SK-MEL-5 (cell line): ENCODE data around the gene TRIM28. TPM values are rescaled to one million over a fixed set of nuclear protein-coding genes. Genes with fewer than 3 reads are reported as not detected.

Experiments used
- DNase-seq: peaks from one replicate; pipeline ENCODE4 v3.0.0-alpha.2; 2016; ENCODE audit warnings: low read depth, low spot score
- in situ Hi-C: cut with HindIII; loops from 2 replicates; pipeline ENCODE4 v1.10.0; 2016; ENCODE audit warnings: low sequenced_read_pairs, high pct_unique_total_duplicates, low pct_unique_long_range_greater_than_20kb
- total RNA-seq: library from RNA; depleted of rRNA; stranded (reverse); fragments of >200 nt; shearing (Covaris generic); gene quantifications from 2 replicates; pipeline ENCODE4 v1.2.3, GENCODE V29; 2014

Gene TRIM28
- total RNA-seq, 1 experiment from 2014 or later = 346 TPM

GRCh38 chr19:58544591-58545285, 874 bp downstream of the TRIM28 start:
- DNase-seq = peak; percentile 57

DNA sequence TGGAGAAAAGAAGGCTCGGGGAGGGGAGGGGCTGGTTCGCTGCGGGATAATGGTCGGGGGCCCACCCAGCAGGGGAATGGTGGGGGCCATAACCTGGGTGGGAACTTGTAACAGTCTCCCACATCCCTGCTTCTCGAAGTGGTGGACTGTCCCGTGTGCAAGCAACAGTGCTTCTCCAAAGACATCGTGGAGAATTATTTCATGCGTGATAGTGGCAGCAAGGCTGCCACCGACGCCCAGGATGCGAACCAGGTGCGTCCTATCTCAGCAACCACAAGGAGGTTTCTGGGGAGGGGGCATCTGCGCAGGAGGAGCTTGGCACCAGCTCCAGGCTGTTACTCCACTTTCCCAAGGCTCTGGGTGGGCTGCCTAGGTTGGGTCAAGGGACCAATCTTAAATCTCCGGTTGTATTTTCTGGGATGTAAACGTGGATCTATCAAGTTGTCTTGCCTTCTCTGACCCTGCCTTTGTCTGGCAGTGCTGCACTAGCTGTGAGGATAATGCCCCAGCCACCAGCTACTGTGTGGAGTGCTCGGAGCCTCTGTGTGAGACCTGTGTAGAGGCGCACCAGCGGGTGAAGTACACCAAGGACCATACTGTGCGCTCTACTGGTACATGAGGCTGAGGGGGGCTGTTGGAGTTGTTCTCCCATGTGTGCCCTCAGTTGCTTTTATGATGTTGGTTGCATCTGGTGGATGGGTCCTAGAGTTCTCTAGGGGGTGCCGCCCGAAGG, 1.6 kb downstream of the TRIM28 start:
- no peak for DNase-seq
- in situ Hi-C loops = no loop called here

More at GRCh38 chr19:58544591-58545285, 874 bp downstream of the TRIM28 start:
- in situ Hi-C loops = no loop called here

- in situ Hi-C loops = no loop called here
- no peak for DNase-seq
Observed at GRCh38 chr19:58546019-58546530, 2.2 kb downstream of the TRIM28 start.

DNA sequence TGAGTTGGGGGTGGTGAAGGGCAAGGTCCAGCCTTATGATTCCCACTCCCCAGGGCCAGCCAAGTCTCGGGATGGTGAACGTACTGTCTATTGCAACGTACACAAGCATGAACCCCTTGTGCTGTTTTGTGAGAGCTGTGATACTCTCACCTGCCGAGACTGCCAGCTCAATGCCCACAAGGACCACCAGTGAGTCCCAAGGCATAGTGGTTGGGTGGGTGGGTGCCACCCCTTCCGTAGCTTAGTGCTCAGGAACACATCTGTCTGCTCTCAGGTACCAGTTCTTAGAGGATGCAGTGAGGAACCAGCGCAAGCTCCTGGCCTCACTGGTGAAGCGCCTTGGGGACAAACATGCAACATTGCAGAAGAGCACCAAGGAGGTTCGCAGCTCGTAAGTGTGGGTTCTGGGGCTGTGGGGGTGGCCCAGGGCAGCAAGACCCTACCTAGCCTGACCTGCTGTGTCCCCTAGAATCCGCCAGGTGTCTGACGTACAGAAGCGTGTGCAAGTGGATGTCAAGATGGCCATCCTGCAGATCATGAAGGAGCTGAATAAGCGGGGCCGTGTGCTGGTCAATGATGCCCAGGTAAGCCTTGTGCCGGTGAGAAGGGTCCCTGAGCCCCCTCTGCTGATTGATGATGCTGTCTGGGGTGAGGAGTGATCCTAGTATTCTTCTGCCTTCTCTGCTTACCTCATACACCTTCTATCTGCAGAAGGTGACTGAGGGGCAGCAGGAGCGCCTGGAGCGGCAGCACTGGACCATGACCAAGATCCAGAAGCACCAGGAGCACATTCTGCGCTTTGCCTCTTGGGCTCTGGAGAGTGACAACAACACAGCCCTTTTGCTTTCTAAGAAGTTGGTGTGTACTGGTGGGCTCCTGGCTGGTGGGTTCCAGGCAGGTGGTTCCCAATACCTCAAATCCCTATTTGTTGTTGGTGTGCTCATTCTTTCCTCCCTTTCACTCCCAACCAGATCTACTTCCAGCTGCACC, 3.8 kb downstream of the TRIM28 start:
- in situ Hi-C loops = no loop called here
- DNase-seq = no peak

- in situ Hi-C loops = no loop called here
- no peak for DNase-seq
Observed at GRCh38 chr19:58548859-58549663, 5.2 kb downstream of the TRIM28 start.

GRCh38 chr19:58549664-58550361, 5.9 kb downstream of the TRIM28 start:
- in situ Hi-C loops = no loop called here
- DNase-seq = no peak

- no peak for DNase-seq
- in situ Hi-C loops = no loop called here
Observed at GRCh38 chr19:58550362-58551122, 6.7 kb downstream of the TRIM28 start.

GRCh38 chr19:58551123-58551497, 7.2 kb downstream of the TRIM28 start:
- no peak for DNase-seq
- in situ Hi-C loops = no loop called here

DNA sequence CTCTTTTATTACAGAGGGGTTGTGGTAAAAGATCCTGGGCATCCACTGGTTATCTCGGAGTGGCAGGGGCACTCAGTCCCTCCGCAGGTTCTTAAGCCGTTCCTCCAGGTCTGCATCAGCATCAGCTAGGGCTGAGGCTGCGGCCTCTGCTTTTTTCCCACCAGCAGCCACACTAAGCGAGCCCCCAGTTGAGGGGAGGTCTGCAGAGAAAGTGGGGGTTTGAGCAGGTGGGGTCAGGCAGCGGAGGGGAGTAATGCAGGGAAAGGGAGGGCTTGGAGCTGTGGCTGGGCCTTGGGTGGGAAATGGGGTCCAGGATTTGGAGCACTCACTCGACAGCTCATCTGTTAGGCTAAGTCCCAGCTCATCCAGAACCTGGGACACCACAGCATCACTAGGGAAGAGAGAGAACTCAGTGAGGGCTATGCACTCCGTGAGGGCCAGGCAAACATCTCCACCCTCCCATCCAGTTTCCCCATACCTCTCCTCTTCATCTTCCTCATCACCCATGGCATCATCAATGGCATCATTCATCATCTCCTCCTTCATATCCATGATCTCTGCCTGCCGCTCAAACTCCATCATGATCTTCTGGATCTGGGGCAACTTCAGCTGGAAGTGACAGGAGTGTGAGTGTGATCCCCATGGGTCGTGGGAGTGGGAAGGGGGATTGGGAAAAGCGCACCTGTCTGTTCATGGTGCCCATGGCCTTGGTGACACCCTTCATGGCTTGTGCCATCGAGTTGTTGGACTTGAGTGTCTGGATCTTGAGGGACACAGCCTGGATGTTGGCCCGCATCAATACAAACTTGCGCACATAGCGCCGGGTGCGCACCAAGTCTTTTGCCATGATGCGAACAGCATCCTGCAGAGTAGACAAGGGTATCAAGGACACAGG, 8.0 kb downstream of the TRIM28 start:
- in situ Hi-C loops = no loop called here
- no peak for DNase-seq

GRCh38 chr19:58552655-58553054, 8.8 kb downstream of the TRIM28 start:
- in situ Hi-C loops = no loop called here
- DNase-seq = no peak

- no peak for DNase-seq
- in situ Hi-C loops = no loop called here
Observed at GRCh38 chr19:58553799-58554493, 10.1 kb downstream of the TRIM28 start.

- DNase-seq = peak; percentile 93
- in situ Hi-C loops = no loop called here
Observed at GRCh38 chr19:58554494-58555368, 10.9 kb downstream of the TRIM28 start, which contains the start of gene CHMP2A. Gene CHMP2A, minus strand, starts transcription at chr19:58555105. Its CDS starts 893 bp downstream, at chr19:58554212.

- in situ Hi-C loops = no loop called here
- no peak for DNase-seq
Observed at GRCh38 chr19:58555369-58555885, 11.6 kb downstream of the TRIM28 start.
